Erythroblast (primary cell): ENCODE measurements around the gene NKD2.

Experiments
- GATA1 ChIP-seq: IDR thresholded peaks from 2 replicates; pipeline ENCODE4 v1.6.1; 2011; ENCODE audit warnings: low read depth, mild to moderate bottlenecking, control low read depth, low read length, moderate library complexity
- POLR2A ChIP-seq: IDR thresholded peaks from 2 replicates; pipeline ENCODE4 v1.6.1; 2011; ENCODE audit warnings: mild to moderate bottlenecking, low read length

DNA sequence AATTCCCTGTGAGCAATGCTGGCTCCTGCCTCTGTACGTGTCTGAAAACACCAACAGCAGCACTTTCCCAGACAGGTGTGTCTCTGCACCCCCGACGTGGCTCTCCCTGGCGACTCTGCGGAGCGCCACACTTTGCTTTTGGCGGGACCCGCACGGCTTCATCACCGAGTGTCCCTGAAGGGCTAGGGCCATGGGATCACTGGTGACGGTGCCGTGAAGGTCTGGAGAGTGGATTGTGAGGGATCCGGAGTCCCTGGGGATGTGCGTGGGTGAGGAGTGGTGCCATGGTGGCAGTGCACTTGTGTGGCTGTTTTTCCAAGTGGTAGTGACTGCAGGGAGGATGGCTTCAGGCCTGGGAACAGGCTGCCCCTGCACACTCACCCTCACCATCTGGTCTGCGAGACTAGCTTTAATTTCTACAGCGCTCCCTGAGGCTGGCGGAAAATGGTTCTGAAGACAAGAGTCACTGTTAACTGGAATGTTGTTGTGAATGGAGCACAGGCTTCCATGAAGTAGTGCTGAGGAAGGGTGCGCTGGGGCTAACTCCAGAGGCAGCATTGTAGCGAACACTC lies 3.2 kb downstream of the NKD2 start:
- no peak for TF ChIP-seq POLR2A
- TF ChIP-seq GATA1 = no peak
